Measurements from ENCODE around the gene RAMP2. TPM values are rescaled to one million over a fixed set of nuclear protein-coding genes. Genes with fewer than 3 reads are reported as not detected.

Gene RAMP2
- total RNA-seq, 4 donors from 2014 or later, result 4.7 to 23.3 (median 11.8) TPM; not detected in 1

DNA sequence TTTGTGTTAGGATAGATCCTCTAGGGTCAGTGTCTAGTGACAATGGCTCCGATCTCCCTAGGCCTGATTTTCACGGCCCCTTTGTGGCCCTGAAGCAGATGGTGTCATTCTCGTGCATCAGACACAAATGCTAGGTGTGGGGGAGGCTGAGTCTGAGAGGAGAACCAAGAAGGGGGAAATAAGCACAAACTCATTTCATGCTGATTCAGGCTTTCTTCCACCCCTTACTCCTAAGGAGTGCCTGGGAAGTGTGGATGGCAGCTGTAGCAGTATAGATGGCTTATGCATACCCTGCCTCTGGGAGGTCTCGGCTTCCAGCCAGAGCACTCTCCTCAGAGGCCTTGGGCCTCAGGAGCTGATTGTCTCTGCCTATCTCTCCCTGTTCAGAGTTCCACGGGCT is 17.5 kb downstream of the RAMP2 start:
- no peak for DNase-seq
- no peak for TF ChIP-seq CTCF (IDR thresholded peaks at IDR 0.05)
- TF ChIP-seq POLR2A (IDR thresholded peaks at IDR 0.05), result no peak
- H3K4me3 ChIP-seq, result no peak overlapping the region
- peak overlapping the region in 2 of 4 donors; percentile 46 to 65 for H3K27ac ChIP-seq
- intact Hi-C loops (cut with DNase I), result no loop called here
- H3K36me3 ChIP-seq, result peaks cover 6 to 54% (median 30%) of the 10 kb centered on the region in 3 donors
- no peaks in the 10 kb centered on the region for H3K9me3 ChIP-seq
- peaks cover 16 to 80% (median 18%) of the 10 kb centered on the region in 3 donors for H3K4me1 ChIP-seq
- H3K27me3 ChIP-seq, result peaks cover 0 to 35% (median 14%) of the 10 kb centered on the region in 4 donors
- 86 to 95% methylated on average over 5 of the region's 5 CpGs for WGBS, 2 donors

GRCh38 chr17:42779304-42779935 is 18.4 kb downstream of the RAMP2 start:
- intact Hi-C loops (cut with DNase I), result no loop called here
- H3K4me1 ChIP-seq, result peaks cover 11 to 80% (median 15%) of the 10 kb centered on the region in 3 donors
- peak overlapping the region in 1 of 4 donors; percentile 46 for H3K27ac ChIP-seq
- TF ChIP-seq POLR2A (IDR thresholded peaks at IDR 0.05) (no peak), CTCF (IDR thresholded peaks at IDR 0.05) (no peak)
- peaks cover 6 to 62% (median 30%) of the 10 kb centered on the region in 3 donors for H3K36me3 ChIP-seq
- no peaks in the 10 kb centered on the region for H3K9me3 ChIP-seq
- WGBS, 2 donors, result 72 to 92% methylated on average over 1 to 2 of the region's 3 CpGs
- peaks cover 0 to 44% (median 17%) of the 10 kb centered on the region in 4 donors for H3K27me3 ChIP-seq
- DNase-seq, result no peak
- H3K4me3 ChIP-seq, result no peak overlapping the region

DNA sequence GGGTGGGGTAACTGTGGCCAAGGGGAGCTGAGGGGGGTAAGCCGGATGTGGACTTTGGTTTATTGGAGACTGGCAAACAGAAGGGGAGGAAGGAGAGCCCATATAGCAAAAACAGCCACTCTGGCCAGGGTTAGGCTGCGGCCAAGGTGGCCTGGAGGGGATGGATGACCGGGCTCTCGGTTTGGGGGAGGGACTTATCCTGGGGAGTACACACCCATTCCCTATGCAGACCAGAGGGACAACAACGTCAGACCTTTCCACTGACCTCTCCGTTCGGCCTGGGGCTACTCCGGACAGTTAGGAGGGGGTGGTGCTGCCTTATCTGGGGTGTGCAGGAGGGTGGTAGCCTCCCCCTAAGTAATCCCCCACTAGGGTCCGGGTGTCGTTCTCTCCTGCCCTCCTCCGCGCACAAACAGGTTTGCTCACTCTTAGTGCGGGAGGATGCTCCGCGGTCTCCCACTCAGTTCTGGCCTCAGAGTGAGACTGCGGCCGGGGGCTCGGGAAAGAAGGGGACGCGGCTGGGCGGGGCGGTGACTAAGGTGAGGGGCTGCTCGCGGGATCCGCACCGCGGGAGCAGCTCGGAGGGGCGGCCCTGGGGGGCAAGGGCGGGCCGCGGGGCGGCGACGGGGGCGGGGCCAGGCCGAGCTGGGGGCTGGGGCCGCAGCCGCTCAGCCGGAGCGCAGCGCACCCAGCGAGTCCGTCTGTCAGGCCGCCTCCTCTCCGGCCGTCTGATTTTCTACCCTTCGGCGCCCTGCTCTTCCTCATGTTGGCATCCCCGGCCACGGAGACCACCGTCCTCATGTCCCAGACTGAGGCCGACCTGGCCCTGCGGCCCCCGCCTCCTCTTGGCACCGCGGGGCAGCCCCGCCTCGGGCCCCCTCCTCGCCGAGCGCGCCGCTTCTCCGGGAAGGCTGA is 19.2 kb downstream of the RAMP2 start, which contains the start of gene WNK4:
WNK4 (plus strand) TSS at position 675 of the 915 bp plus-strand sequence; CDS start at position 764, 89 bp downstream.
- DNase-seq, result no peak
- H3K4me3 ChIP-seq, result peak within 1 kb of the TSS; percentile 26 to 65 (median 48)
- H3K4me1 ChIP-seq, result peaks cover 8 to 80% (median 13%) of the 10 kb centered on the region in 3 donors
- H3K27ac ChIP-seq, result peak within 1 kb of the TSS in 3 of 4 donors; percentile 18 to 59 (median 57)
- H3K9me3 ChIP-seq, result no peaks in the 10 kb centered on the region
- peaks cover 6 to 65% (median 30%) of the 10 kb centered on the region in 3 donors for H3K36me3 ChIP-seq
- TF ChIP-seq POLR2A (IDR thresholded peaks at IDR 0.05), result no peak
- 33 to 45% methylated on average over 5 to 14 of the region's 65 CpGs for WGBS, 2 donors
- intact Hi-C loops (cut with DNase I), result no loop called here
- peaks cover 0 to 52% (median 19%) of the 10 kb centered on the region in 4 donors for H3K27me3 ChIP-seq

- Histone ChIP-seq H3K27ac (peak overlapping the region in 3 of 4 donors; percentile 18 to 59 (median 57)), H3K4me3 (peak overlapping the region; percentile 26 to 65 (median 48)), H3K27me3 (peaks cover 0 to 60% (median 19%) of the 10 kb centered on the region in 4 donors), H3K36me3 (peaks cover 6 to 62% (median 28%) of the 10 kb centered on the region in 3 donors), H3K9me3 (no peaks in the 10 kb centered on the region), H3K4me1 (peaks cover 8 to 79% (median 13%) of the 10 kb centered on the region in 3 donors)
- 10 to 13% methylated on average over 2 to 5 of the region's 39 CpGs for WGBS, 2 donors
- intact Hi-C loops (cut with DNase I), result no loop called here
- no peak for DNase-seq
- no peak for TF ChIP-seq POLR2A (IDR thresholded peaks at IDR 0.05)
- TF ChIP-seq CTCF (IDR thresholded peaks at IDR 0.05), result no peak
Observed at GRCh38 chr17:42780851-42781638, 20.0 kb downstream of the RAMP2 start.

DNA sequence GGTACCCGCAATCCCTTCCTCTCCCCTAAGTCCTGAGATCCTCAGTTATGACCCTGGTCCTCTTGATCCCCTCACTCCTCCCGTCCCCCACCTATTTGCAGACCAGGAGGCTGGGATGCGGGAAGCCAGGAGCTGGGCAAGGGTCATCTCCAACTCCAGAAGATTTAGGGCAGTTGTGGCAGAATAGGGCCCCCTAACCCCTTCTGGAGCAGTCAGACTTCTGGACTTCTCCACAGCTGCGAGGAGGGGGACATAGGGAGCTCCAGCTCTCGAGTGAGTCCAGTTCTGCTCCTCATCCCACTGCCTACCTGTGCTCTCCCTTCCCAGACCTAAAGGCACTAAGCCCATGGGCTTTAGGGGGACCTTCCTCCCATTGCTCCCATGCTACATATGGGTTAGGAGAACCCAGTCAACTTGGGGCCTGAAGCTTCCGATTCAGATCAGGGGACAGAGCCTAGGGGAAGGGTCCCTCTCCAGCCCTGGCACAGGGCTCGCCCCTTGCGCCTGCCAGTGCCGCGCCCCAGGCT is 20.7 kb downstream of the RAMP2 start:
- no peak for DNase-seq
- Histone ChIP-seq H3K9me3 (no peaks in the 10 kb centered on the region), H3K27me3 (peaks cover 0 to 67% (median 19%) of the 10 kb centered on the region in 4 donors), H3K4me1 (peaks cover 8 to 79% (median 13%) of the 10 kb centered on the region in 3 donors), H3K4me3 (peak overlapping the region; percentile 0 to 53 (median 24)), H3K27ac (no peak overlapping the region), H3K36me3 (peaks cover 4 to 62% (median 23%) of the 10 kb centered on the region in 3 donors)
- intact Hi-C loops (cut with DNase I), result no loop called here
- TF ChIP-seq POLR2A (IDR thresholded peaks at IDR 0.05) (no peak), CTCF (IDR thresholded peaks at IDR 0.05) (no peak)
- WGBS, 2 donors, result 44 to 50% methylated on average over 2 to 8 of the region's 10 CpGs

Data from esophagus squamous epithelium (tissue), 5 donors.